HepG2 (cell line): ENCODE measurements around the gene ERF. TPM values are rescaled to one million over a fixed set of nuclear protein-coding genes. Genes with fewer than 3 reads are reported as not detected.

ENCODE experiments used
- ETV5 ChIP-seq: IDR thresholded peaks from 2 replicates; pipeline ENCODE4 v1.6.1; 2018; ENCODE audit warnings: missing biosample characterization, missing genetic modification reagents, inconsistent platforms, borderline replicate concordance
- FOXC1 ChIP-seq: sonication (generic); formaldehyde crosslinking; IDR thresholded peaks from 2 replicates; pipeline ENCODE4 v1.8.0; 2022; ENCODE audit warnings: mild to moderate bottlenecking, missing genetic modification reagents, borderline replicate concordance
- HMGXB4 ChIP-seq, 2 experiments: sonication (generic) in 1 of 2; formaldehyde crosslinking in 1 of 2; IDR thresholded peaks; 2 replicates each; pipeline versions ENCODE4 v1.4.0 to v1.6.1; 2018 to 2020; ENCODE audit warnings: missing genetic modification reagents in 2 of 2, borderline replicate concordance in 1 of 2, low read depth in 1 of 2, mild to moderate bottlenecking in 1 of 2, missing biosample characterization in 1 of 2
- NR2F6 ChIP-seq, 2 experiments: IDR thresholded peaks; 2 replicates each; pipeline ENCODE4 v1.6.1; 2016; ENCODE audit warnings: antibody characterized with exemption in 1 of 2, mild to moderate bottlenecking in 1 of 2
- PAF1 ChIP-seq: IDR thresholded peaks from 2 replicates; pipeline ENCODE4 v1.6.1; 2016; ENCODE audit warnings: missing genetic modification reagents, missing compliant biosample characterization
- PATZ1 ChIP-seq: sonication (generic); formaldehyde crosslinking; IDR thresholded peaks from 2 replicates; pipeline ENCODE4 v1.4.0; 2020; ENCODE audit warnings: missing genetic modification reagents
- POLR2A ChIP-seq, 2 experiments: IDR thresholded peaks; 2 replicates each; pipeline ENCODE4 v1.6.1; 2011; ENCODE audit warnings: low read depth in 2 of 2, low read length in 2 of 2, mild to moderate bottlenecking in 1 of 2, moderate library complexity in 1 of 2; ENCODE audit not compliant: insufficient read depth in 1 of 2
- PRMT3 ChIP-seq: sonication (generic); formaldehyde crosslinking; IDR thresholded peaks from 2 replicates; pipeline ENCODE4 v1.8.1; 2022; ENCODE audit warnings: low read depth, mild to moderate bottlenecking, moderate library complexity, missing genetic modification reagents, borderline replicate concordance
- SNAPC5 ChIP-seq: sonication (generic); formaldehyde crosslinking; IDR thresholded peaks from 2 replicates; pipeline ENCODE4 v1.8.1; 2023; ENCODE audit warnings: mild to moderate bottlenecking, missing genetic modification reagents, borderline replicate concordance
- SRSF4 ChIP-seq: fragments of 200-400 bp; formaldehyde crosslinking; IDR thresholded peaks from one replicate; pipeline ENCODE4 v1.6.1; 2018; ENCODE audit warnings: mild to moderate bottlenecking, low read depth, low read length, moderate library complexity; ENCODE audit not compliant: poor library complexity, severe bottlenecking
- TARDBP ChIP-seq: sonication (generic); formaldehyde crosslinking; IDR thresholded peaks from 2 replicates; pipeline ENCODE4 v1.8.0; 2022; ENCODE audit warnings: mild to moderate bottlenecking, missing genetic modification reagents
- YEATS2 ChIP-seq: sonication (generic); formaldehyde crosslinking; IDR thresholded peaks from 2 replicates; pipeline ENCODE4 v1.4.0; 2020; ENCODE audit warnings: missing genetic modification reagents, borderline replicate concordance
- ZBTB38 ChIP-seq: sonication (generic); formaldehyde crosslinking; IDR thresholded peaks from 2 replicates; pipeline ENCODE4 v1.5.1; 2020; ENCODE audit warnings: mild to moderate bottlenecking, missing genetic modification reagents
- ZBTB39 ChIP-seq: sonication (generic); formaldehyde crosslinking; IDR thresholded peaks from 2 replicates; pipeline ENCODE4 v1.5.0; 2020; ENCODE audit warnings: missing genetic modification reagents
- ZC3H13 ChIP-seq: sonication (generic); formaldehyde crosslinking; IDR thresholded peaks from 2 replicates; pipeline ENCODE4 v1.8.1; 2023; ENCODE audit warnings: mild to moderate bottlenecking, missing genetic modification reagents, moderate library complexity
- ZNF329 ChIP-seq: sonication (generic); formaldehyde crosslinking; IDR thresholded peaks from 2 replicates; pipeline ENCODE4 v1.9.0; 2021; ENCODE audit warnings: low read depth, mild to moderate bottlenecking, missing genetic modification reagents
- ZNF501 ChIP-seq: sonication (generic); formaldehyde crosslinking; IDR thresholded peaks from 2 replicates; pipeline ENCODE4 v1.5.1; 2020; ENCODE audit warnings: mild to moderate bottlenecking, moderate library complexity, missing genetic modification reagents
- ZNF569 ChIP-seq: sonication (generic); formaldehyde crosslinking; IDR thresholded peaks from 2 replicates; pipeline ENCODE4 v1.5.0; 2020; ENCODE audit warnings: mild to moderate bottlenecking, missing genetic modification reagents, moderate library complexity, borderline replicate concordance
- ZNF576 ChIP-seq: sonication (generic); formaldehyde crosslinking; IDR thresholded peaks from 2 replicates; pipeline ENCODE4 v1.4.0; 2020; ENCODE audit warnings: mild to moderate bottlenecking, missing genetic modification reagents
- ZNF839 ChIP-seq: sonication (generic); formaldehyde crosslinking; IDR thresholded peaks from 2 replicates; pipeline ENCODE4 v1.4.0; 2020; ENCODE audit warnings: missing genetic modification reagents, mild to moderate bottlenecking, borderline replicate concordance
- polyA plus RNA-seq, 8 experiments: library from polyadenylated mRNA; depleted of rRNA in 3 of 8; stranded (reverse) in 7 of 8; unstranded in 1 of 8; fragments of >200 nt; fragmentation: Illumina TruSeq in 4 of 8; extraction: Trizol in 4 of 8; gene quantifications; 2 replicates each; pipeline versions ENCODE4 v1.2.1 to v1.2.3, GENCODE V29; 2011 to 2016; ENCODE audit warnings: low read depth in 4 of 8, missing spikeins in 1 of 8, mixed read lengths in 1 of 8; ENCODE audit not compliant: insufficient read depth in 1 of 8
- total RNA-seq, 5 experiments: library from RNA; depleted of rRNA; stranded (reverse); fragments of >200 nt; fragmentation: Illumina TruSeq; extraction: Trizol; gene quantifications; 2 replicates each; pipeline ENCODE4 v1.2.3, GENCODE V29; 2016; ENCODE audit warnings: low read depth in 1 of 5

ERF gene
- total and polyA plus RNA-seq, 2 of the 13 experiments (the other 11 are each of a cell fraction or from before 2014, with no cell fraction given), result 67.1 to 69.9 TPM

GRCh38 chr19:42295831-42296525, 41.0 kb upstream of the ERF start (continued):
- TF ChIP-seq ZBTB39 (CRISPR knock-in tag) (peak; percentile 26; the same call in 1 of the 2 replicates), YEATS2 (no peak), ETV5 (CRISPR knock-in tag) (no peak), ZNF329 (CRISPR knock-in tag) (no peak), ZNF501 (peak; percentile 59; the same call in 1 of the 2 replicates), ZNF576 (CRISPR knock-in tag) (no peak), PAF1 (CRISPR knock-in tag) (peak; percentile 84; the same call in 1 of the 2 replicates), ZC3H13 (0 out of 2 replicates have a peak, but pooled peaks have one; percentile 24), ZNF569 (CRISPR knock-in tag) (no peak), SRSF4 (no peak), ZNF839 (CRISPR knock-in tag) (0 out of 2 replicates have a peak, but pooled peaks have one; percentile 60), TARDBP (CRISPR knock-in tag) (peak; percentile 55; the same call in 1 of the 2 replicates), PRMT3 (CRISPR knock-in tag) (no peak), NR2F6 (IDR thresholded peaks at IDR 0.05) (no peak), NR2F6 (CRISPR knock-in tag; IDR thresholded peaks at IDR 0.05) (0 out of 2 replicates have a peak, but pooled peaks have one; percentile 13), SNAPC5 (no peak), POLR2A (IDR thresholded peaks at IDR 0.05; ENCODE audit: insufficient read depth in 1 of 2, low read depth in 2 of 2, low read length in 2 of 2) (peak; percentile 45 to 60; a peak in 3 of 4 replicates), ZBTB38 (CRISPR knock-in tag) (peak; percentile 15; the same call in 1 of the 2 replicates), PATZ1 (CRISPR knock-in tag) (peak; percentile 48; the same call in 1 of the 2 replicates), FOXC1 (CRISPR knock-in tag) (no peak), HMGXB4 (CRISPR knock-in tag; IDR thresholded peaks at IDR 0.05; ENCODE audit: borderline replicate concordance in 1 of 2, low read depth in 1 of 2) (peak in 1 of 2 experiments; percentile 75; a peak in 2 of 4 replicates)
